ENCODE results near the gene MORC2. TPM values are rescaled to one million over a fixed set of nuclear protein-coding genes. Genes with fewer than 3 reads are reported as not detected.

MORC2 gene
- total and polyA plus RNA-seq, 9 of the 15 experiments (the other 6 are each of a cell fraction or from before 2014, with no cell fraction given): 3.3 to 34.7 (median 16.7) TPM

DNA sequence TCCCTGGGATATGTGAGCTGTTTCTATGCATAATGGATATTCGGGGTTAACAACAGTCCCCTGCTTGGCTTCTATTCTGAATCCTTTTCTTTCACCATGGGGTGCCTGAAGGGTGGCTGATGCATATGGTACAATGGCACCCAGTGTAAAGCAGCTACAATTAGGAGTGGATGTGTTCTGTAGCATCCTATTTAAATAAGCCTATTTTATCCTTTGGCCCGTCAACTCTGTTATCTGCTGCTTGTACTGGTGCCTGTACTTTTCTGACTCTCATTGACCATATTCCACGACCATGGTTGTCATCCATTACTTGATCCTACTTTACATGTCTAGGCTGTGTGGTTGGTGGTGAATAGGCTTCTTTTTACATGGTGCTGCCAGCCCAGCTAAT is 1.8 kb upstream of the MORC2 start:
- no peaks in the 10 kb centered on the region for H3K9me1 ChIP-seq (ENCODE audit: control insufficient read depth, insufficient read depth, low read length)
- DNase-seq (ENCODE audit: extremely low read depth in 1 of 4, low spot score in 3 of 4) (no peak), ATAC-seq (no peak), FAIRE-seq (no peak)
- peaks cover 98% of the 10 kb centered on the region for H3K79me2 ChIP-seq (ENCODE audit: control insufficient read depth, insufficient read depth, low read length)
- WGBS (ENCODE audit: insufficient coverage, low coverage, missing lambda C conversion rate): 8% methylated on average over 3 of the region's 3 CpGs
- no peak overlapping the region for H2AFZ ChIP-seq (ENCODE audit: low read depth, low read length)
- H3K36me3 ChIP-seq (ENCODE audit: control insufficient read depth, insufficient read depth, low read length): peaks cover 78% of the 10 kb centered on the region
- in situ Hi-C loops (cut with MboI): no loop called here
- TF ChIP-seq ZNF12 (CRISPR knock-in tag; IDR thresholded peaks at IDR 0.05): no peak
- TF ChIP-seq, protein P1, sequence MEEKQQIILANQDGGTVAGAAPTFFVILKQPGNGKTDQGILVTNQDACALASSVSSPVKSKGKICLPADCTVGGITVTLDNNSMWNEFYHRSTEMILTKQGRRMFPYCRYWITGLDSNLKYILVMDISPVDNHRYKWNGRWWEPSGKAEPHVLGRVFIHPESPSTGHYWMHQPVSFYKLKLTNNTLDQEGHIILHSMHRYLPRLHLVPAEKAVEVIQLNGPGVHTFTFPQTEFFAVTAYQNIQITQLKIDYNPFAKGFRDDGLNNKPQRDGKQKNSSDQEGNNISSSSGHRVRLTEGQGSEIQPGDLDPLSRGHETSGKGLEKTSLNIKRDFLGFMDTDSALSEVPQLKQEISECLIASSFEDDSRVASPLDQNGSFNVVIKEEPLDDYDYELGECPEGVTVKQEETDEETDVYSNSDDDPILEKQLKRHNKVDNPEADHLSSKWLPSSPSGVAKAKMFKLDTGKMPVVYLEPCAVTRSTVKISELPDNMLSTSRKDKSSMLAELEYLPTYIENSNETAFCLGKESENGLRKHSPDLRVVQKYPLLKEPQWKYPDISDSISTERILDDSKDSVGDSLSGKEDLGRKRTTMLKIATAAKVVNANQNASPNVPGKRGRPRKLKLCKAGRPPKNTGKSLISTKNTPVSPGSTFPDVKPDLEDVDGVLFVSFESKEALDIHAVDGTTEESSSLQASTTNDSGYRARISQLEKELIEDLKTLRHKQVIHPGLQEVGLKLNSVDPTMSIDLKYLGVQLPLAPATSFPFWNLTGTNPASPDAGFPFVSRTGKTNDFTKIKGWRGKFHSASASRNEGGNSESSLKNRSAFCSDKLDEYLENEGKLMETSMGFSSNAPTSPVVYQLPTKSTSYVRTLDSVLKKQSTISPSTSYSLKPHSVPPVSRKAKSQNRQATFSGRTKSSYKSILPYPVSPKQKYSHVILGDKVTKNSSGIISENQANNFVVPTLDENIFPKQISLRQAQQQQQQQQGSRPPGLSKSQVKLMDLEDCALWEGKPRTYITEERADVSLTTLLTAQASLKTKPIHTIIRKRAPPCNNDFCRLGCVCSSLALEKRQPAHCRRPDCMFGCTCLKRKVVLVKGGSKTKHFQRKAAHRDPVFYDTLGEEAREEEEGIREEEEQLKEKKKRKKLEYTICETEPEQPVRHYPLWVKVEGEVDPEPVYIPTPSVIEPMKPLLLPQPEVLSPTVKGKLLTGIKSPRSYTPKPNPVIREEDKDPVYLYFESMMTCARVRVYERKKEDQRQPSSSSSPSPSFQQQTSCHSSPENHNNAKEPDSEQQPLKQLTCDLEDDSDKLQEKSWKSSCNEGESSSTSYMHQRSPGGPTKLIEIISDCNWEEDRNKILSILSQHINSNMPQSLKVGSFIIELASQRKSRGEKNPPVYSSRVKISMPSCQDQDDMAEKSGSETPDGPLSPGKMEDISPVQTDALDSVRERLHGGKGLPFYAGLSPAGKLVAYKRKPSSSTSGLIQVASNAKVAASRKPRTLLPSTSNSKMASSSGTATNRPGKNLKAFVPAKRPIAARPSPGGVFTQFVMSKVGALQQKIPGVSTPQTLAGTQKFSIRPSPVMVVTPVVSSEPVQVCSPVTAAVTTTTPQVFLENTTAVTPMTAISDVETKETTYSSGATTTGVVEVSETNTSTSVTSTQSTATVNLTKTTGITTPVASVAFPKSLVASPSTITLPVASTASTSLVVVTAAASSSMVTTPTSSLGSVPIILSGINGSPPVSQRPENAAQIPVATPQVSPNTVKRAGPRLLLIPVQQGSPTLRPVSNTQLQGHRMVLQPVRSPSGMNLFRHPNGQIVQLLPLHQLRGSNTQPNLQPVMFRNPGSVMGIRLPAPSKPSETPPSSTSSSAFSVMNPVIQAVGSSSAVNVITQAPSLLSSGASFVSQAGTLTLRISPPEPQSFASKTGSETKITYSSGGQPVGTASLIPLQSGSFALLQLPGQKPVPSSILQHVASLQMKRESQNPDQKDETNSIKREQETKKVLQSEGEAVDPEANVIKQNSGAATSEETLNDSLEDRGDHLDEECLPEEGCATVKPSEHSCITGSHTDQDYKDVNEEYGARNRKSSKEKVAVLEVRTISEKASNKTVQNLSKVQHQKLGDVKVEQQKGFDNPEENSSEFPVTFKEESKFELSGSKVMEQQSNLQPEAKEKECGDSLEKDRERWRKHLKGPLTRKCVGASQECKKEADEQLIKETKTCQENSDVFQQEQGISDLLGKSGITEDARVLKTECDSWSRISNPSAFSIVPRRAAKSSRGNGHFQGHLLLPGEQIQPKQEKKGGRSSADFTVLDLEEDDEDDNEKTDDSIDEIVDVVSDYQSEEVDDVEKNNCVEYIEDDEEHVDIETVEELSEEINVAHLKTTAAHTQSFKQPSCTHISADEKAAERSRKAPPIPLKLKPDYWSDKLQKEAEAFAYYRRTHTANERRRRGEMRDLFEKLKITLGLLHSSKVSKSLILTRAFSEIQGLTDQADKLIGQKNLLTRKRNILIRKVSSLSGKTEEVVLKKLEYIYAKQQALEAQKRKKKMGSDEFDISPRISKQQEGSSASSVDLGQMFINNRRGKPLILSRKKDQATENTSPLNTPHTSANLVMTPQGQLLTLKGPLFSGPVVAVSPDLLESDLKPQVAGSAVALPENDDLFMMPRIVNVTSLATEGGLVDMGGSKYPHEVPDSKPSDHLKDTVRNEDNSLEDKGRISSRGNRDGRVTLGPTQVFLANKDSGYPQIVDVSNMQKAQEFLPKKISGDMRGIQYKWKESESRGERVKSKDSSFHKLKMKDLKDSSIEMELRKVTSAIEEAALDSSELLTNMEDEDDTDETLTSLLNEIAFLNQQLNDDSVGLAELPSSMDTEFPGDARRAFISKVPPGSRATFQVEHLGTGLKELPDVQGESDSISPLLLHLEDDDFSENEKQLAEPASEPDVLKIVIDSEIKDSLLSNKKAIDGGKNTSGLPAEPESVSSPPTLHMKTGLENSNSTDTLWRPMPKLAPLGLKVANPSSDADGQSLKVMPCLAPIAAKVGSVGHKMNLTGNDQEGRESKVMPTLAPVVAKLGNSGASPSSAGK (IDR thresholded peaks at IDR 0.05): peak; percentile 21; the same call in 1 of the 2 replicates
- TF ChIP-seq, protein P2, sequence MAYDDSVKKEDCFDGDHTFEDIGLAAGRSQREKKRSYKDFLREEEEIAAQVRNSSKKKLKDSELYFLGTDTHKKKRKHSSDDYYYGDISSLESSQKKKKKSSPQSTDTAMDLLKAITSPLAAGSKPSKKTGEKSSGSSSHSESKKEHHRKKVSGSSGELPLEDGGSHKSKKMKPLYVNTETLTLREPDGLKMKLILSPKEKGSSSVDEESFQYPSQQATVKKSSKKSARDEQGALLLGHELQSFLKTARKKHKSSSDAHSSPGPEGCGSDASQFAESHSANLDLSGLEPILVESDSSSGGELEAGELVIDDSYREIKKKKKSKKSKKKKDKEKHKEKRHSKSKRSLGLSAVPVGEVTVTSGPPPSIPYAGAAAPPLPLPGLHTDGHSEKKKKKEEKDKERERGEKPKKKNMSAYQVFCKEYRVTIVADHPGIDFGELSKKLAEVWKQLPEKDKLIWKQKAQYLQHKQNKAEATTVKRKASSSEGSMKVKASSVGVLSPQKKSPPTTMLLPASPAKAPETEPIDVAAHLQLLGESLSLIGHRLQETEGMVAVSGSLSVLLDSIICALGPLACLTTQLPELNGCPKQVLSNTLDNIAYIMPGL (CRISPR knock-in tag; IDR thresholded peaks at IDR 0.05): no peak
- intact Hi-C loops (cut with micrococcal nuclease): no loop called here
- CTCF ChIA-PET (ENCODE audit: low intra/inter-chr PET ratio): interaction anchor here (0.6 kb wide), 1 partner anchor 116 kb away, joined by 3 read pairs; no protein-coding TSS in a partner anchor
- TSS peak; percentile 44 for BruUV-seq (replicated peaks)
- peak overlapping the region; percentile 90 for H3K4me3 ChIP-seq
- POLR2A ChIA-PET: interaction anchor here (0.7 to 2.8 kb wide), 3 partner anchors 9 to 89 kb away, joined by 3 to 11 read pairs (median 3); no protein-coding TSS in a partner anchor
- peaks cover 14% of the 10 kb centered on the region for H3K9me3 ChIP-seq (replicated peaks; ENCODE audit: control insufficient read depth, insufficient read depth, low read depth, low read length)
- H4K20me1 ChIP-seq (replicated peaks; ENCODE audit: control insufficient read depth, insufficient read depth, low read length): peaks cover 13% of the 10 kb centered on the region; the same call in 1 of the 2 replicates
- peaks cover 7 to 13% of the 10 kb centered on the region in 2 experiments; a peak in 3 of 5 replicates for H3K4me1 ChIP-seq (replicated peaks in 1 of 2; ENCODE audit: control insufficient read depth in 2 of 2, insufficient read depth in 2 of 2, low read length in 2 of 2)
- H3K4me2 ChIP-seq (ENCODE audit: insufficient read depth, low read length): peak overlapping the region; percentile 86
- peak overlapping the region; percentile 92 for H3K27ac ChIP-seq (ENCODE audit: extremely low read depth, low read depth, low read length)
- peak overlapping the region; percentile 85 to 95 for H3K9ac ChIP-seq (ENCODE audit: insufficient read depth in 1 of 2, low read depth in 2 of 2, low read length in 2 of 2)
- H3K27me3 ChIP-seq (ENCODE audit: control insufficient read depth in 2 of 2, insufficient read depth in 2 of 2, low read length in 2 of 2): no peaks in the 10 kb centered on the region

Measured in K562 (cell line).